HepG2 (cell line): Measurements from ENCODE around the gene GADD45A. TPM values are rescaled to one million over a fixed set of nuclear protein-coding genes. Genes with fewer than 3 reads are reported as not detected.
A peak's percentile ranks its signal among the peaks of the same experiment; 100 is the strongest.

Source experiments
- ATAD3A ChIP-seq: sonication (generic); formaldehyde crosslinking; IDR thresholded peaks from 2 replicates; pipeline ENCODE4 v1.4.0; 2020; ENCODE audit warnings: missing genetic modification reagents
- CENPT ChIP-seq: sonication (generic); formaldehyde crosslinking; IDR thresholded peaks from 2 replicates; pipeline ENCODE4 v1.8.0; 2022; ENCODE audit warnings: low read depth, mild to moderate bottlenecking, moderate library complexity, missing genetic modification reagents
- CREM ChIP-seq, 2 experiments: sonication (generic) in 1 of 2; formaldehyde crosslinking in 1 of 2; IDR thresholded peaks; 2 replicates each; pipeline versions ENCODE4 v1.4.0 to v1.6.1; 2016 to 2020; ENCODE audit warnings: antibody characterized with exemption in 1 of 2, mild to moderate bottlenecking in 1 of 2, missing genetic modification reagents in 1 of 2
- HMG20A ChIP-seq: IDR thresholded peaks from 2 replicates; pipeline ENCODE4 v1.6.1; 2016; ENCODE audit warnings: borderline replicate concordance
- IRX3 ChIP-seq: sonication (generic); formaldehyde crosslinking; IDR thresholded peaks from 2 replicates; pipeline ENCODE4 v1.8.1; 2023; ENCODE audit warnings: mild to moderate bottlenecking, low read depth, missing genetic modification reagents, borderline replicate concordance
- MLLT10 ChIP-seq: sonication (generic); formaldehyde crosslinking; IDR thresholded peaks from 2 replicates; pipeline ENCODE4 v1.4.0; 2020; ENCODE audit warnings: missing genetic modification reagents
- MTA1 ChIP-seq: sonication (generic); formaldehyde crosslinking; IDR thresholded peaks from 2 replicates; pipeline ENCODE4 v1.4.0; 2020; ENCODE audit warnings: missing genetic modification reagents, mild to moderate bottlenecking, borderline replicate concordance
- NFE2L1 ChIP-seq: sonication (generic); formaldehyde crosslinking; IDR thresholded peaks from 2 replicates; pipeline ENCODE4 v1.4.0; 2020; ENCODE audit warnings: missing genetic modification reagents, mild to moderate bottlenecking, borderline replicate concordance
- NFIC ChIP-seq: IDR thresholded peaks from 2 replicates; pipeline ENCODE4 v1.6.1; 2012; ENCODE audit warnings: mild to moderate bottlenecking, low read length, inconsistent platforms
- NR1H2 ChIP-seq: sonication (generic); formaldehyde crosslinking; IDR thresholded peaks from 2 replicates; pipeline ENCODE4 v1.8.1; 2022; ENCODE audit warnings: low read depth, missing genetic modification reagents, borderline replicate concordance
- SAFB2 ChIP-seq: sonication (generic); formaldehyde crosslinking; IDR thresholded peaks from 2 replicates; pipeline ENCODE4 v1.5.1; 2020; ENCODE audit warnings: missing genetic modification reagents, low read depth, mild to moderate bottlenecking, borderline replicate concordance
- SETDB1 ChIP-seq: sonication (generic); formaldehyde crosslinking; IDR thresholded peaks from 2 replicates; pipeline ENCODE4 v1.5.1; 2020; ENCODE audit warnings: missing genetic modification reagents, mild to moderate bottlenecking, borderline replicate concordance
- SIX4 ChIP-seq: sonication (generic); formaldehyde crosslinking; IDR thresholded peaks from 2 replicates; pipeline ENCODE4 v1.4.0; 2020; ENCODE audit warnings: missing genetic modification reagents
- SP140L ChIP-seq: sonication (generic); formaldehyde crosslinking; IDR thresholded peaks from 2 replicates; pipeline ENCODE4 v1.4.0; 2020; ENCODE audit warnings: missing genetic modification reagents, borderline replicate concordance
- STAG1 ChIP-seq: sonication (generic); formaldehyde crosslinking; IDR thresholded peaks from 2 replicates; pipeline ENCODE4 v1.4.0; 2020; ENCODE audit warnings: missing genetic modification reagents
- ZMYM3 ChIP-seq: sonication (generic); formaldehyde crosslinking; IDR thresholded peaks from 2 replicates; pipeline ENCODE4 v1.5.1; 2020; ENCODE audit warnings: mild to moderate bottlenecking, missing genetic modification reagents
- polyA plus RNA-seq, 8 experiments: library from polyadenylated mRNA; depleted of rRNA in 3 of 8; stranded (reverse) in 7 of 8; unstranded in 1 of 8; fragments of >200 nt; fragmentation: Illumina TruSeq in 4 of 8; extraction: Trizol in 4 of 8; gene quantifications; 2 replicates each; pipeline versions ENCODE4 v1.2.1 to v1.2.3, GENCODE V29; 2011 to 2016; ENCODE audit warnings: low read depth in 4 of 8, missing spikeins in 1 of 8, mixed read lengths in 1 of 8; ENCODE audit not compliant: insufficient read depth in 1 of 8
- total RNA-seq, 5 experiments: library from RNA; depleted of rRNA; stranded (reverse); fragments of >200 nt; fragmentation: Illumina TruSeq; extraction: Trizol; gene quantifications; 2 replicates each; pipeline ENCODE4 v1.2.3, GENCODE V29; 2016; ENCODE audit warnings: low read depth in 1 of 5
- TF ChIP-seq, protein P1 (sequence below): sonication (generic); formaldehyde crosslinking; IDR thresholded peaks from 2 replicates; pipeline ENCODE4 v1.5.0; 2020; ENCODE audit warnings: mild to moderate bottlenecking, missing genetic modification reagents, moderate library complexity
- TF ChIP-seq, protein P2 (sequence below): sonication (generic); formaldehyde crosslinking; IDR thresholded peaks from 2 replicates; pipeline ENCODE4 v1.4.0; 2020; ENCODE audit warnings: mild to moderate bottlenecking, missing genetic modification reagents
- TF ChIP-seq, protein P3 (sequence below): sonication (generic); formaldehyde crosslinking; IDR thresholded peaks from 2 replicates; pipeline ENCODE4 v1.4.0; 2020; ENCODE audit warnings: missing genetic modification reagents
- TF ChIP-seq, protein P4 (sequence below): sonication (generic); formaldehyde crosslinking; IDR thresholded peaks from 2 replicates; pipeline ENCODE4 v1.4.0; 2020; ENCODE audit warnings: missing genetic modification reagents, mild to moderate bottlenecking, borderline replicate concordance
- TF ChIP-seq, protein P5 (sequence below): sonication (generic); formaldehyde crosslinking; IDR thresholded peaks from 2 replicates; pipeline ENCODE4 v1.4.0; 2020; ENCODE audit warnings: missing genetic modification reagents, borderline replicate concordance

The GADD45A gene
- total and polyA plus RNA-seq, 2 of the 13 experiments (the other 11 are each of a cell fraction or from before 2014, with no cell fraction given), result 33.2 to 46.2 TPM

DNA sequence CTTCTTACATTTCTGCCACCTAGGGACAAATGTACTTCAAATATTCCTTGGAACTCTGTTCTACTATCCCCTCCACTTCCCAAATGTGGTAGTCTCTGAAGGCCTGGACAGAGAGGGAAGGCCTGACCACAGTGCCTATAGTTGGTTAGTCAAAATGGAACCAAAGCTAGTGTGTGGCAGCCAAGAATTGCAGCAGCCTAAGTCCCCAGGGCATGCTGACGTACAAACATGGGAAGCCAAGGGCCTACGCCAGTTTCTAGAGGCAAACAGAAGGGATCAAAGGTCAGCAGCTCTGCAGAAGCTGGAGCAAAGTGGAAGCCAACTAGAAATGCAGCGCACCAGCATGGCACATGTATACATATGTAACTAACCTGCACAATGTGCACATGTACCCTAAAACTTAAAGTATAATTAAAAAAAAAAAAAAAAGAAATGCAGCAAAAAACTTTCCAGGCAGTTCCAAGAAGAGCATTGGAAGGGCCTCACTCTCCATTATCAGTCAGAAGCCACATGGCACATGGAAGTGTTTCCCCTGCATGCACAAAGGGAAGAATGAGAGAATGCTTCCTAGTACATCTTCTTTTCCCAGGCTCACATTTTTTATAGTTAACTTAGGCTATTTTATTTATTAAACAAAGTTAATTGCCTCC lies 39.4 kb upstream of the GADD45A start (continued):
- TF ChIP-seq, protein P1, sequence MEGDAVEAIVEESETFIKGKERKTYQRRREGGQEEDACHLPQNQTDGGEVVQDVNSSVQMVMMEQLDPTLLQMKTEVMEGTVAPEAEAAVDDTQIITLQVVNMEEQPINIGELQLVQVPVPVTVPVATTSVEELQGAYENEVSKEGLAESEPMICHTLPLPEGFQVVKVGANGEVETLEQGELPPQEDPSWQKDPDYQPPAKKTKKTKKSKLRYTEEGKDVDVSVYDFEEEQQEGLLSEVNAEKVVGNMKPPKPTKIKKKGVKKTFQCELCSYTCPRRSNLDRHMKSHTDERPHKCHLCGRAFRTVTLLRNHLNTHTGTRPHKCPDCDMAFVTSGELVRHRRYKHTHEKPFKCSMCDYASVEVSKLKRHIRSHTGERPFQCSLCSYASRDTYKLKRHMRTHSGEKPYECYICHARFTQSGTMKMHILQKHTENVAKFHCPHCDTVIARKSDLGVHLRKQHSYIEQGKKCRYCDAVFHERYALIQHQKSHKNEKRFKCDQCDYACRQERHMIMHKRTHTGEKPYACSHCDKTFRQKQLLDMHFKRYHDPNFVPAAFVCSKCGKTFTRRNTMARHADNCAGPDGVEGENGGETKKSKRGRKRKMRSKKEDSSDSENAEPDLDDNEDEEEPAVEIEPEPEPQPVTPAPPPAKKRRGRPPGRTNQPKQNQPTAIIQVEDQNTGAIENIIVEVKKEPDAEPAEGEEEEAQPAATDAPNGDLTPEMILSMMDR, result no peak
- TF ChIP-seq, protein P2, sequence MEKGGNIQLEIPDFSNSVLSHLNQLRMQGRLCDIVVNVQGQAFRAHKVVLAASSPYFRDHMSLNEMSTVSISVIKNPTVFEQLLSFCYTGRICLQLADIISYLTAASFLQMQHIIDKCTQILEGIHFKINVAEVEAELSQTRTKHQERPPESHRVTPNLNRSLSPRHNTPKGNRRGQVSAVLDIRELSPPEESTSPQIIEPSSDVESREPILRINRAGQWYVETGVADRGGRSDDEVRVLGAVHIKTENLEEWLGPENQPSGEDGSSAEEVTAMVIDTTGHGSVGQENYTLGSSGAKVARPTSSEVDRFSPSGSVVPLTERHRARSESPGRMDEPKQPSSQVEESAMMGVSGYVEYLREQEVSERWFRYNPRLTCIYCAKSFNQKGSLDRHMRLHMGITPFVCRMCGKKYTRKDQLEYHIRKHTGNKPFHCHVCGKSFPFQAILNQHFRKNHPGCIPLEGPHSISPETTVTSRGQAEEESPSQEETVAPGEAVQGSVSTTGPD, result no peak
- TF ChIP-seq NFE2L1 (CRISPR knock-in tag) (no peak), SAFB2 (CRISPR knock-in tag) (no peak), ATAD3A (no peak), IRX3 (CRISPR knock-in tag) (no peak), CENPT (CRISPR knock-in tag) (no peak), STAG1 (CRISPR knock-in tag) (peak; percentile 14; the same call in 1 of the 2 replicates), MLLT10 (CRISPR knock-in tag) (no peak), ZMYM3 (CRISPR knock-in tag) (peak; percentile 36; the same call in 1 of the 2 replicates), CREM (IDR thresholded peaks at IDR 0.05) (peak; percentile 49), CREM (CRISPR knock-in tag; IDR thresholded peaks at IDR 0.05) (no peak), SP140L (CRISPR knock-in tag) (no peak), NR1H2 (CRISPR knock-in tag) (no peak), SIX4 (no peak), SETDB1 (CRISPR knock-in tag) (no peak), NFIC (no peak), MTA1 (CRISPR knock-in tag) (no peak), HMG20A (CRISPR knock-in tag) (peak; percentile 58; the same call in 1 of the 2 replicates)
- TF ChIP-seq, protein P3, sequence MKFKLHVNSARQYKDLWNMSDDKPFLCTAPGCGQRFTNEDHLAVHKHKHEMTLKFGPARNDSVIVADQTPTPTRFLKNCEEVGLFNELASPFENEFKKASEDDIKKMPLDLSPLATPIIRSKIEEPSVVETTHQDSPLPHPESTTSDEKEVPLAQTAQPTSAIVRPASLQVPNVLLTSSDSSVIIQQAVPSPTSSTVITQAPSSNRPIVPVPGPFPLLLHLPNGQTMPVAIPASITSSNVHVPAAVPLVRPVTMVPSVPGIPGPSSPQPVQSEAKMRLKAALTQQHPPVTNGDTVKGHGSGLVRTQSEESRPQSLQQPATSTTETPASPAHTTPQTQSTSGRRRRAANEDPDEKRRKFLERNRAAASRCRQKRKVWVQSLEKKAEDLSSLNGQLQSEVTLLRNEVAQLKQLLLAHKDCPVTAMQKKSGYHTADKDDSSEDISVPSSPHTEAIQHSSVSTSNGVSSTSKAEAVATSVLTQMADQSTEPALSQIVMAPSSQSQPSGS, result peak; percentile 34; the same call in 1 of the 2 replicates
- TF ChIP-seq, protein P4, sequence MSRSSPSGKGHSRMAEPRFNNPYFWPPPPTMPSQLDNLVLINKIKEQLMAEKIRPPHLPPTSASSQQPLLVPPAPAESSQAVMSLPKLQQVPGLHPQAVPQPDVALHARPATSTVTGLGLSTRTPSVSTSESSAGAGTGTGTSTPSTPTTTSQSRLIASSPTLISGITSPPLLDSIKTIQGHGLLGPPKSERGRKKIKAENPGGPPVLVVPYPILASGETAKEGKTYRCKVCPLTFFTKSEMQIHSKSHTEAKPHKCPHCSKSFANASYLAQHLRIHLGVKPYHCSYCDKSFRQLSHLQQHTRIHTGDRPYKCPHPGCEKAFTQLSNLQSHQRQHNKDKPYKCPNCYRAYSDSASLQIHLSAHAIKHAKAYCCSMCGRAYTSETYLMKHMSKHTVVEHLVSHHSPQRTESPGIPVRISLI (CRISPR knock-in tag), result no peak
- TF ChIP-seq, protein P5, sequence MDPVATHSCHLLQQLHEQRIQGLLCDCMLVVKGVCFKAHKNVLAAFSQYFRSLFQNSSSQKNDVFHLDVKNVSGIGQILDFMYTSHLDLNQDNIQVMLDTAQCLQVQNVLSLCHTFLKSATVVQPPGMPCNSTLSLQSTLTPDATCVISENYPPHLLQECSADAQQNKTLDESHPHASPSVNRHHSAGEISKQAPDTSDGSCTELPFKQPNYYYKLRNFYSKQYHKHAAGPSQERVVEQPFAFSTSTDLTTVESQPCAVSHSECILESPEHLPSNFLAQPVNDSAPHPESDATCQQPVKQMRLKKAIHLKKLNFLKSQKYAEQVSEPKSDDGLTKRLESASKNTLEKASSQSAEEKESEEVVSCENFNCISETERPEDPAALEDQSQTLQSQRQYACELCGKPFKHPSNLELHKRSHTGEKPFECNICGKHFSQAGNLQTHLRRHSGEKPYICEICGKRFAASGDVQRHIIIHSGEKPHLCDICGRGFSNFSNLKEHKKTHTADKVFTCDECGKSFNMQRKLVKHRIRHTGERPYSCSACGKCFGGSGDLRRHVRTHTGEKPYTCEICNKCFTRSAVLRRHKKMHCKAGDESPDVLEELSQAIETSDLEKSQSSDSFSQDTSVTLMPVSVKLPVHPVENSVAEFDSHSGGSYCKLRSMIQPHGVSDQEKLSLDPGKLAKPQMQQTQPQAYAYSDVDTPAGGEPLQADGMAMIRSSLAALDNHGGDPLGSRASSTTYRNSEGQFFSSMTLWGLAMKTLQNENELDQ (CRISPR knock-in tag), result no peak
